BJ (cell line): ENCODE results near the gene GNAI2. TPM values are rescaled to one million over a fixed set of nuclear protein-coding genes. Genes with fewer than 3 reads are reported as not detected.

Source experiments
- CTCF ChIA-PET: fragments of 350-600 bp; formaldehyde crosslinking; extraction: SDS; loops from one replicate; lab custom pipeline; 2021; ENCODE audit warnings: antibody characterized with exemption, inconsistent platforms; lab: Yijun Ruan, JAX
- POLR2A ChIA-PET: fragments of 300-600 bp; sonication (Branson Sonifier 250); formaldehyde crosslinking; extraction: SDS; loops from one replicate; lab custom pipeline; 2021; ENCODE audit warnings: antibody characterized with exemption; lab: Charles Lee
- DNase-seq: peaks from one replicate; pipeline ENCODE4 v3.0.0-alpha.2; 2011; ENCODE audit warnings: low read depth
- H3K27me3 ChIP-seq: 2 replicates; pipeline ENCODE4 v1.6.0; 2011; ENCODE audit warnings: low read length; ENCODE audit not compliant: control insufficient read depth, insufficient read depth
- H3K36me3 ChIP-seq: 2 replicates; pipeline ENCODE4 v1.5.1; 2011; ENCODE audit warnings: low read length; ENCODE audit not compliant: control insufficient read depth, insufficient read depth
- H3K4me3 ChIP-seq: 2 replicates; pipeline ENCODE4 v1.5.1; 2011; ENCODE audit warnings: low read depth, mild to moderate bottlenecking, control low read depth, low read length
- CTCF ChIP-seq: IDR thresholded peaks from 2 replicates; pipeline ENCODE4 v1.5.1; 2011; ENCODE audit warnings: low read depth, mild to moderate bottlenecking, control low read depth, inconsistent platforms, low read length, moderate library complexity; ENCODE audit not compliant: insufficient read depth
- polyA plus RNA-seq: library from polyadenylated mRNA; depleted of rRNA; stranded (reverse); fragments of >200 nt; gene quantifications from 2 replicates; pipeline ENCODE4 v1.2.3, GENCODE V29; 2011

The GNAI2 gene
- polyA plus RNA-seq, 1 experiment = 887 TPM

GRCh38 chr3:50218448-50218847 lies 17.6 kb upstream of the GNAI2 start:
- no peak for TF ChIP-seq CTCF
- CTCF ChIA-PET = interaction anchor here (0.7 to 17.7 kb wide), 7 partner anchors 8 to 106 kb away, joined by 3 to 378 read pairs (median 4); partner anchors contain the start of gene GNAT1
- DNase-seq = no peak
- POLR2A ChIA-PET = no interaction called here
- no peaks in the 10 kb centered on the region for H3K36me3 ChIP-seq
- 0 out of 2 replicates have a peak, but pooled peaks cover 5% of the 10 kb centered on the region for H3K27me3 ChIP-seq
- no peak overlapping the region for H3K4me3 ChIP-seq

GRCh38 chr3:50219285-50219684 lies 16.7 kb upstream of the GNAI2 start:
- H3K4me3 ChIP-seq = no peak overlapping the region
- POLR2A ChIA-PET = no interaction called here
- no peaks in the 10 kb centered on the region for H3K36me3 ChIP-seq
- CTCF ChIA-PET = interaction anchor here (0.7 to 17.7 kb wide), 9 partner anchors 15 to 105 kb away, joined by 3 to 378 read pairs (median 3); partner anchors contain the start of gene GNAT1
- 0 out of 2 replicates have a peak, but pooled peaks cover 7% of the 10 kb centered on the region for H3K27me3 ChIP-seq
- TF ChIP-seq CTCF = no peak
- no peak for DNase-seq

- no peak for DNase-seq
- TF ChIP-seq CTCF = no peak
- Histone ChIP-seq H3K36me3 (no peaks in the 10 kb centered on the region), H3K27me3 (peaks cover 9% of the 10 kb centered on the region; the same call in 1 of the 2 replicates), H3K4me3 (no peak overlapping the region)
- POLR2A ChIA-PET = no interaction called here
- CTCF ChIA-PET = interaction anchor here (1.0 to 17.7 kb wide), 6 partner anchors 9 to 100 kb away, joined by 3 to 378 read pairs (median 7); partner anchors contain the start of gene GNAT1
These were observed 15.9 kb upstream of the GNAI2 start for GRCh38 chr3:50220109-50220508.

- ChIA-PET CTCF (interaction anchor here (1.0 to 17.7 kb wide), 5 partner anchors 10 to 101 kb away, joined by 3 to 378 read pairs (median 7); partner anchors contain the start of gene GNAT1), POLR2A (no interaction called here)
- no peak for TF ChIP-seq CTCF
- Histone ChIP-seq H3K27me3 (peaks cover 10% of the 10 kb centered on the region), H3K36me3 (no peaks in the 10 kb centered on the region), H3K4me3 (no peak overlapping the region)
- no peak for DNase-seq
These were observed 15.0 kb upstream of the GNAI2 start for GRCh38 chr3:50221051-50221410.

GRCh38 chr3:50221411-50222168 lies 14.4 kb upstream of the GNAI2 start:
- POLR2A ChIA-PET = no interaction called here
- no peaks in the 10 kb centered on the region for H3K36me3 ChIP-seq
- no peak for TF ChIP-seq CTCF
- peaks cover 9% of the 10 kb centered on the region for H3K27me3 ChIP-seq
- CTCF ChIA-PET = interaction anchor here (0.6 to 17.7 kb wide), 6 partner anchors 10 to 101 kb away, joined by 3 to 378 read pairs (median 5); partner anchors contain the start of gene GNAT1
- DNase-seq = no peak
- no peak overlapping the region for H3K4me3 ChIP-seq
